Medulla oblongata (tissue), 1 donor: ENCODE data around the gene APPL2.
"Not testable (repeated sequence)": the region's sequence is repeated elsewhere in the genome, so short reads cannot be mapped to it uniquely, and the experiment has no call there.

Experiments used
- DNase-seq: peaks from one replicate; pipeline ENCODE4 v3.0.0-alpha.2; 2015; ENCODE audit errors: extremely low spot score

Gene APPL2

GRCh38 chr12:105192624-105193225 is 43.2 kb downstream of the APPL2 start:
- peak; percentile 55 for DNase-seq

- DNase-seq = no peak
These were observed 45.4 kb downstream of the APPL2 start for GRCh38 chr12:105190530-105190929.

GRCh38 chr12:105189293-105189692 is 46.7 kb downstream of the APPL2 start:
- DNase-seq = no peak

GRCh38 chr12:105183976-105184375 is 52.0 kb downstream of the APPL2 start:
- DNase-seq = not testable (repeated sequence)

GRCh38 chr12:105183406-105183805 is 52.6 kb downstream of the APPL2 start:
- not testable (repeated sequence) for DNase-seq

GRCh38 chr12:105179114-105179513 is 56.9 kb downstream of the APPL2 start:
- not testable (repeated sequence) for DNase-seq

- no peak for DNase-seq
These were observed 58.8 kb downstream of the APPL2 start for GRCh38 chr12:105177208-105177607.

GRCh38 chr12:105175397-105175990 is 60.5 kb downstream of the APPL2 start:
- no peak for DNase-seq

- DNase-seq = no peak
These were observed 64.1 kb downstream of the APPL2 start for GRCh38 chr12:105171691-105172436.

- no peak for DNase-seq
These were observed 65.8 kb downstream of the APPL2 start for GRCh38 chr12:105170139-105170538.

GRCh38 chr12:105168006-105168405 is 68.0 kb downstream of the APPL2 start:
- DNase-seq = peak; percentile 52

- no peak for DNase-seq
These were observed 68.6 kb downstream of the APPL2 start for GRCh38 chr12:105167346-105167745.

GRCh38 chr12:105166736-105167135 is 69.2 kb downstream of the APPL2 start:
- DNase-seq = no peak

- DNase-seq = no peak
These were observed 71.9 kb downstream of the APPL2 start for GRCh38 chr12:105164068-105164467.

- no peak for DNase-seq
These were observed 73.8 kb downstream of the APPL2 start for GRCh38 chr12:105162174-105162573.

- DNase-seq = no peak
These were observed 77.1 kb downstream of the APPL2 start for GRCh38 chr12:105158876-105159275.

GRCh38 chr12:105157606-105158005 is 78.4 kb downstream of the APPL2 start:
- no peak for DNase-seq

- DNase-seq = no peak
These were observed 79.7 kb downstream of the APPL2 start for GRCh38 chr12:105156260-105156659.

GRCh38 chr12:105142259-105142658 is 93.7 kb downstream of the APPL2 start:
- peak; percentile 9 for DNase-seq

GRCh38 chr12:105141320-105141922 is 94.6 kb downstream of the APPL2 start:
- DNase-seq = peak; percentile 12

GRCh38 chr12:105138248-105138647 is 97.7 kb downstream of the APPL2 start:
- DNase-seq = no peak
